Esophagus muscularis mucosa (tissue), 4 donors: ENCODE measurements around the gene SLC20A1. TPM values are rescaled to one million over a fixed set of nuclear protein-coding genes. Genes with fewer than 3 reads are reported as not detected.

ENCODE experiments used
- DNase-seq: peaks from one replicate; pipeline ENCODE4 v3.0.0-alpha.2; 2017; ENCODE audit errors: extremely low spot score
- H3K27ac ChIP-seq, 4 donors: fragments of 200-600 bp; sonication (generic); replicated peaks in 1 of 4; 1 replicate in 3 of 4; 2 replicates in 1 of 4; pipeline ENCODE4 v1.5.1; 2016 to 2019; ENCODE audit warnings: mild to moderate bottlenecking in 1 of 4
- H3K27me3 ChIP-seq, 4 donors: fragments of 200-600 bp; sonication (generic); one replicate each; pipeline versions ENCODE4 v1.5.1 to v1.6.0; 2016 to 2019
- H3K36me3 ChIP-seq, 4 donors: fragments of 200-600 bp; sonication (generic); one replicate each; pipeline ENCODE4 v1.5.1; 2016 to 2019
- H3K4me1 ChIP-seq, 4 donors: fragments of 200-600 bp; sonication (generic); one replicate each; pipeline ENCODE4 v1.5.1; 2016 to 2019
- H3K4me3 ChIP-seq, 4 donors: fragments of 200-600 bp; sonication (generic); 1 replicate in 2 of 4; 2 replicates in 2 of 4; pipeline ENCODE4 v1.5.1; 2016 to 2019; ENCODE audit warnings: mild to moderate bottlenecking in 4 of 4, moderate library complexity in 1 of 4
- H3K9me3 ChIP-seq, 4 donors: fragments of 200-600 bp; sonication (generic); 1 replicate in 3 of 4; 2 replicates in 1 of 4; pipeline ENCODE4 v1.5.1; 2016 to 2019
- CTCF ChIP-seq, 3 experiments: fragments of 200-600 bp in 2 of 3; fragments of 450-650 bp in 1 of 3; sonication (generic) in 2 of 3; IDR thresholded peaks; one replicate each; pipeline ENCODE4 v1.5.1; 2017 to 2019; ENCODE audit warnings: antibody characterized with exemption in 3 of 3, mild to moderate bottlenecking in 2 of 3, moderate library complexity in 1 of 3
- EP300 ChIP-seq: sonication (generic); formaldehyde crosslinking; IDR thresholded peaks from one replicate; pipeline ENCODE4 v1.6.1; 2017; ENCODE audit warnings: antibody characterized with exemption
- POLR2A ChIP-seq: fragments of 450-650 bp; IDR thresholded peaks from one replicate; pipeline ENCODE4 v1.6.1; 2017; ENCODE audit warnings: antibody characterized with exemption, moderate library complexity, mild to moderate bottlenecking, low read depth
- POLR2AphosphoS5 ChIP-seq, 2 donors: sonication (generic); formaldehyde crosslinking; IDR thresholded peaks; one replicate each; pipeline ENCODE4 v1.6.1; 2017; ENCODE audit warnings: antibody characterized with exemption in 2 of 2
- WGBS: methylation state at CpG from one replicate; pipeline ENCODE4 v1.1.5; 2018; 5-methylcytosine and 5-hydroxymethylcytosine counted together
- intact Hi-C: fragments of 100-400 bp; cut with DNase I; formaldehyde crosslinking; loops from one replicate; pipeline ENCODE4 v1.15.1; 2023
- total RNA-seq, 4 donors: library from RNA; depleted of rRNA; stranded (reverse); fragments of >200 nt; gene quantifications; one replicate each; pipeline versions ENCODE4 v1.1.0 to v1.2.1, GENCODE V29; 2016

Gene SLC20A1
- total RNA-seq, 4 donors from 2014 or later = 12.0 to 34.1 (median 14.9) TPM

DNA sequence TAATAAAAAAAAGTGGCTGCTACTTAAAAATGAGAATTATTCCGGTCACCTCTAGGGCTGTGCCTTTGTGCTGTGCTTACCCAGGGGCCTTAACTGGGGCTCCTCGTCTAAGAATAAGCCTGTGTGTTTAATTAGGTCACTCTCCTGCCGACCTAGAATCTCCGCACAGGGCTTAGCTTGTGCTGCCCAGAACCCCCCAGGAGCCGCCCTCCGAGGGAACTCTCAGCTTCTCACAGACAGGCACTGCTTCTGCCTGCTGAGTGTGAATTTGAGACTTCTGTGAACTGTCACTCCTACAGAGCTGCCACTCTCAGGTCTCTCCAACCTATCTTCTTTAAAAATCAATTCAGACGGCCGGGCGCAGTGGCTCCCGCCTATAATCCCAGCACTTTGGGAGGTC lies 63.2 kb downstream of the SLC20A1 start:
- TF ChIP-seq POLR2A (no peak), POLR2AphosphoS5 (IDR thresholded peaks at IDR 0.05) (no peak), EP300 (no peak), CTCF (IDR thresholded peaks at IDR 0.05) (no peak)
- H3K4me1 ChIP-seq = no peaks in the 10 kb centered on the region
- no peak for DNase-seq
- peaks cover 0 to 8% (median 0%) of the 10 kb centered on the region in 4 donors for H3K27me3 ChIP-seq
- WGBS = 54% methylated on average over 10 of the region's 10 CpGs
- H3K4me3 ChIP-seq = no peak overlapping the region
- no peaks in the 10 kb centered on the region for H3K9me3 ChIP-seq
- H3K27ac ChIP-seq = no peak overlapping the region
- intact Hi-C loops = no loop called here
- H3K36me3 ChIP-seq = no peaks in the 10 kb centered on the region

DNA sequence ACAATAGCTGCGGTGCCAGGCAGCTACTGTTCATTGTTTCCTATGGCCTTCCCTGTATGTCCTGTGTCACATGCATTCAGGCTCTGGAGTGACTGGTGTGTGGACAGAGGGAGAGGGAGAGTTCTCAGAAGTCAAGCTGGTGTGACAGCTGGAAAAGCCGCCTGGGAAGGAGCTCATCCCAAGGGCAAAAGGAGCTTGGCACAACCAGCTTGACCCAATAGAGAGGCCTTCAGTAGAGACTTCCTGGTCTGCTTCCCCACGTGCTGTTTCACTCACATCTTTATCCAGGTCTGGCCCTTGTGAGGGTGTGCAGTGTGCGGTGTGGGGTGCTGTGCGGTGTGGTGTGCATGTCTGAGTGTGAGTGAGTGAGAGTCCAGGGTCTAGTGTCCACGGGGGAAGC lies 64.0 kb downstream of the SLC20A1 start:
- Histone ChIP-seq H3K4me1 (no peaks in the 10 kb centered on the region), H3K27me3 (peaks cover 0 to 8% (median 0%) of the 10 kb centered on the region in 4 donors), H3K27ac (no peak overlapping the region), H3K9me3 (no peaks in the 10 kb centered on the region), H3K36me3 (no peaks in the 10 kb centered on the region), H3K4me3 (no peak overlapping the region)
- WGBS = 69% methylated on average over 6 of the region's 6 CpGs
- no peak for DNase-seq
- no peak for TF ChIP-seq EP300
- no peak for TF ChIP-seq POLR2AphosphoS5 (IDR thresholded peaks at IDR 0.05)
- no peak for TF ChIP-seq CTCF (IDR thresholded peaks at IDR 0.05)
- no peak for TF ChIP-seq POLR2A
- intact Hi-C loops = no loop called here

- intact Hi-C loops = no loop called here
- no peak overlapping the region for H3K27ac ChIP-seq
- H3K4me3 ChIP-seq = no peak overlapping the region
- no peaks in the 10 kb centered on the region for H3K4me1 ChIP-seq
- H3K36me3 ChIP-seq = no peaks in the 10 kb centered on the region
- no peak for TF ChIP-seq POLR2A
- no peak for TF ChIP-seq EP300
- no peak for TF ChIP-seq CTCF (IDR thresholded peaks at IDR 0.05)
- no peak for TF ChIP-seq POLR2AphosphoS5 (IDR thresholded peaks at IDR 0.05)
- H3K27me3 ChIP-seq = peaks cover 0 to 8% (median 0%) of the 10 kb centered on the region in 4 donors
- no peaks in the 10 kb centered on the region for H3K9me3 ChIP-seq
- DNase-seq = no peak
- 89% methylated on average over 9 of the region's 9 CpGs for WGBS
Observed at GRCh38 chr2:112710956-112711750, 65.4 kb downstream of the SLC20A1 start.

GRCh38 chr2:112712465-112712864 lies 66.7 kb downstream of the SLC20A1 start:
- H3K36me3 ChIP-seq = no peaks in the 10 kb centered on the region
- H3K4me1 ChIP-seq = no peaks in the 10 kb centered on the region
- TF ChIP-seq POLR2A (no peak), POLR2AphosphoS5 (IDR thresholded peaks at IDR 0.05) (no peak), EP300 (no peak), CTCF (IDR thresholded peaks at IDR 0.05) (no peak)
- H3K27me3 ChIP-seq = peaks cover 0 to 8% (median 0%) of the 10 kb centered on the region in 4 donors
- no peak for DNase-seq
- no peaks in the 10 kb centered on the region for H3K9me3 ChIP-seq
- intact Hi-C loops = no loop called here
- H3K4me3 ChIP-seq = no peak overlapping the region
- no peak overlapping the region for H3K27ac ChIP-seq
- 84% methylated on average over 3 of the region's 3 CpGs for WGBS
